GM12878 (cell line): ENCODE data around the gene SUFU. TPM values are rescaled to one million over a fixed set of nuclear protein-coding genes. Genes with fewer than 3 reads are reported as not detected.

Experiments used
- ATAC-seq: fragments of 200-7000 bp; cut with Tn5 transposase; 3 replicates; pipeline ENCODE4 v1.9.1; 2020; ENCODE audit warnings: mild to moderate bottlenecking, moderate library complexity
- BruUV-seq: library from RNA; stranded (reverse); fragments of 400-500 nt; replicated peaks from 2 replicates; lab custom pipeline; 2021; lab: Mats Ljungman, UMichigan
- CTCF ChIA-PET: fragments of 300-600 bp; sonication (Branson Sonifier 250); formaldehyde crosslinking; extraction: SDS; loops from one replicate; lab custom pipeline; 2021; ENCODE audit warnings: inconsistent platforms; lab: Yijun Ruan, JAX
- POLR2A ChIA-PET: fragments of 350-600 bp; formaldehyde crosslinking; extraction: SDS; loops from one replicate; lab custom pipeline; 2021; ENCODE audit warnings: inconsistent platforms; lab: Charles Lee
- RAD21 ChIA-PET: fragments of 300-600 bp; sonication (Branson Sonifier 250); formaldehyde crosslinking; loops from one replicate; lab custom pipeline; 2023; ENCODE audit warnings: antibody characterized with exemption; ENCODE audit not compliant: unreplicated experiment; lab: Charles Lee
- SMC1A ChIA-PET: fragments of 300-600 bp; sonication (Branson Sonifier 250); formaldehyde crosslinking; loops from one replicate; lab custom pipeline; 2023; ENCODE audit not compliant: unreplicated experiment, uncharacterized antibody; lab: Charles Lee
- DNase-seq: peaks from one replicate; pipeline ENCODE4 v3.0.0-alpha.2; 2011; ENCODE audit warnings: low read depth, low spot score
- FAIRE-seq: peaks from 3 replicates; lab custom pipeline; 2011; peaks lifted over from hg19 to GRCh38; lab: Jason Lieb, UNC
- H2AFZ ChIP-seq: 2 replicates; pipeline ENCODE4 v1.6.0; 2011; ENCODE audit warnings: low read depth, low read length, control low read depth; ENCODE audit not compliant: control insufficient read depth
- H3K27ac ChIP-seq: 2 replicates; pipeline ENCODE4 v1.5.1; 2011; ENCODE audit warnings: control low read depth; ENCODE audit not compliant: control insufficient read depth, insufficient read depth
- H3K27me3 ChIP-seq, 2 experiments: replicated peaks in 1 of 2; 2 replicates each; pipeline versions ENCODE4 v1.6.0 to v1.6.1; 2011; ENCODE audit warnings: low read length in 1 of 2; ENCODE audit not compliant: control insufficient read depth in 2 of 2, insufficient read depth in 2 of 2
- H3K36me3 ChIP-seq, 2 experiments: 2 replicates each; pipeline ENCODE4 v1.5.1; 2011; ENCODE audit warnings: low read length in 1 of 2; ENCODE audit not compliant: control insufficient read depth in 2 of 2, insufficient read depth in 2 of 2
- H3K4me1 ChIP-seq: 2 replicates; pipeline ENCODE4 v1.6.1; 2011; ENCODE audit warnings: mild to moderate bottlenecking, low read length, moderate library complexity, mixed read lengths; ENCODE audit not compliant: control insufficient read depth, insufficient read depth
- H3K4me2 ChIP-seq: 2 replicates; pipeline ENCODE4 v1.6.0; 2011; ENCODE audit warnings: control low read depth; ENCODE audit not compliant: control insufficient read depth, insufficient read depth
- H3K4me3 ChIP-seq: fragments of 200-600 bp; sonication (generic); 2 replicates; pipeline ENCODE4 v1.5.1; 2016
- H3K79me2 ChIP-seq: 2 replicates; pipeline ENCODE4 v1.6.0; 2011; ENCODE audit warnings: low read length; ENCODE audit not compliant: control insufficient read depth, insufficient read depth
- H3K9ac ChIP-seq: 2 replicates; pipeline ENCODE4 v1.8.0; 2011; ENCODE audit warnings: low read length, control low read depth, mixed read lengths; ENCODE audit not compliant: control insufficient read depth, insufficient read depth
- H3K9me3 ChIP-seq: replicated peaks from 3 replicates; pipeline ENCODE4 v1.5.1; 2011; ENCODE audit warnings: mild to moderate bottlenecking, low read length; ENCODE audit not compliant: control insufficient read depth, insufficient read depth
- H4K20me1 ChIP-seq: 2 replicates; pipeline ENCODE4 v1.6.0; 2011; ENCODE audit not compliant: control insufficient read depth, insufficient read depth
- MTA2 ChIP-seq: fragments of 450-650 bp; IDR thresholded peaks from 2 replicates; pipeline ENCODE4 v1.6.1; 2016; ENCODE audit warnings: low read depth, mild to moderate bottlenecking, moderate library complexity
- POLR2A ChIP-seq: IDR thresholded peaks from 2 replicates; pipeline ENCODE4 v1.6.1; 2011; ENCODE audit warnings: low read depth, mild to moderate bottlenecking, low read length
- YY1 ChIP-seq: IDR thresholded peaks from 2 replicates; pipeline ENCODE4 v1.6.1; 2011; ENCODE audit warnings: low read depth, mild to moderate bottlenecking, low read length
- WGBS: methylation state at CpG from one replicate; pipeline ENCODE4 v1.1.6; 2016; ENCODE audit warnings: low lambda C conversion rate; ENCODE audit not compliant: insufficient replicate concordance, insufficient coverage; ENCODE audit errors: missing lambda C conversion rate; 5-methylcytosine and 5-hydroxymethylcytosine counted together
- in situ Hi-C: fragments of 300-500 bp; cut with MboI; formaldehyde crosslinking; loops from 9 replicates; pipeline ENCODE4 v1.14.3; 2018; ENCODE audit warnings: mixed read lengths
- intact Hi-C: fragments of 100-400 bp; cut with micrococcal nuclease; formaldehyde crosslinking; loops from one replicate; pipeline ENCODE4 v1.14.2; 2022; ENCODE audit not compliant: unreplicated experiment
- polyA plus RNA-seq, 11 experiments: library from polyadenylated mRNA; depleted of rRNA in 4 of 11; unstranded in 6 of 11; stranded (reverse) in 5 of 11; fragments of >200 nt; fragmentation: Nextera tagmentation in 4 of 11; fragmentation: Illumina TruSeq in 1 of 11; extraction: Ambion mirVana in 4 of 11; extraction: Trizol in 1 of 11; gene quantifications; 1 replicate in 1 of 11; 2 replicates in 10 of 11; pipeline versions ENCODE4 v1.2.1 to v1.2.3, GENCODE V29; 2011 to 2016; ENCODE audit warnings: inconsistent platforms in 2 of 11, missing spikeins in 2 of 11, low read depth in 1 of 11
- total RNA-seq, 4 experiments: library from RNA; depleted of rRNA in 3 of 4; stranded (reverse); fragments of >200 nt in 3 of 4; fragmentation: Illumina TruSeq in 1 of 4; extraction: Trizol in 1 of 4; gene quantifications; 2 replicates each; pipeline versions ENCODE4 v1.2.1 to v1.2.3, GENCODE V29; 2013 to 2021

The SUFU gene
- total and polyA plus RNA-seq, 10 of the 15 experiments (the other 5 are each of a cell fraction or from before 2014, with no cell fraction given), result 0.68 to 7.7 (median 2.4) TPM

GRCh38 chr10:102656026-102656425 is 152.3 kb downstream of the SUFU start:
- SMC1A ChIA-PET, result interaction anchor here (1.1 to 1.5 kb wide), 4 partner anchors 10 to 56 kb away, joined by 3 to 4 read pairs (median 3); no protein-coding TSS in a partner anchor
- RAD21 ChIA-PET, result no interaction called here
- Histone ChIP-seq H3K27me3 (no peaks in the 10 kb centered on the region), H3K9ac (no peak overlapping the region), H4K20me1 (no peaks in the 10 kb centered on the region), H2AFZ (no peak overlapping the region), H3K4me1 (peaks cover 37% of the 10 kb centered on the region), H3K4me2 (no peak overlapping the region), H3K27ac (no peak overlapping the region), H3K79me2 (peaks cover 27% of the 10 kb centered on the region), H3K9me3 (no peaks in the 10 kb centered on the region), H3K4me3 (no peak overlapping the region), H3K36me3 (peaks cover 29 to 37% of the 10 kb centered on the region in 2 experiments)
- ATAC-seq (no peak), FAIRE-seq (no peak), DNase-seq (no peak)
- in situ Hi-C loops, result no loop called here
- no TSS peak for BruUV-seq
- POLR2A ChIA-PET, result interaction anchor here (1.1 to 14.1 kb wide), 4 partner anchors 9 to 20 kb away, joined by 4 to 151 read pairs (median 4); no protein-coding TSS in a partner anchor
- TF ChIP-seq MTA2, result no peak
- intact Hi-C loops, result no loop called here
- CTCF ChIA-PET, result interaction anchor here (1.4 to 13.5 kb wide), 2 partner anchors 21 to 72 kb away, joined by 3 to 128 read pairs; no protein-coding TSS in a partner anchor
- WGBS, result 93% methylated on average over 12 of the region's 12 CpGs

GRCh38 chr10:102656791-102657371 is 153.1 kb downstream of the SUFU start:
- BruUV-seq, result no TSS peak
- no peak for FAIRE-seq
- in situ Hi-C loops (no loop called here), intact Hi-C loops (no loop called here)
- Histone ChIP-seq H3K79me2 (peaks cover 18% of the 10 kb centered on the region), H4K20me1 (no peaks in the 10 kb centered on the region), H2AFZ (no peak overlapping the region), H3K27ac (no peak overlapping the region), H3K4me2 (no peak overlapping the region), H3K4me3 (no peak overlapping the region), H3K9me3 (no peaks in the 10 kb centered on the region), H3K4me1 (peaks cover 37% of the 10 kb centered on the region), H3K36me3 (peaks cover 29 to 37% of the 10 kb centered on the region in 2 experiments), H3K9ac (no peak overlapping the region), H3K27me3 (no peaks in the 10 kb centered on the region)
- ChIA-PET SMC1A (interaction anchor here (1.1 to 1.5 kb wide), 3 partner anchors 9 to 55 kb away, joined by 3 to 4 read pairs (median 3); no protein-coding TSS in a partner anchor), RAD21 (no interaction called here), POLR2A (interaction anchor here (0.5 to 14.1 kb wide), 3 partner anchors 13 to 56 kb away, joined by 3 to 151 read pairs (median 3); partner anchors contain the start of gene TRIM8), CTCF (interaction anchor here (13.5 kb wide), 1 partner anchor 20 kb away, joined by 128 read pairs; no protein-coding TSS in a partner anchor)
- TF ChIP-seq YY1 (no peak), POLR2A (0 out of 2 replicates have a peak, but pooled peaks have one; percentile 19)
- WGBS, result 99% methylated on average over 42 of the region's 42 CpGs
- no peak for DNase-seq
- ATAC-seq, result no peak
